Mesendoderm (in vitro differentiated cells): ENCODE results near the gene MKNK1.

Experiments
- DNase-seq: peaks from one replicate; pipeline ENCODE4 v3.0.0; 2013
- H2AK5ac ChIP-seq: 2 replicates; pipeline ENCODE4 v1.6.1; 2013; ENCODE audit warnings: low read length, inconsistent platforms
- H2BK120ac ChIP-seq: 2 replicates; pipeline ENCODE4 v1.6.1; 2013; ENCODE audit warnings: low read depth, mild to moderate bottlenecking, low read length, moderate library complexity, mixed read lengths
- H2BK15ac ChIP-seq: replicated peaks from 2 replicates; pipeline ENCODE4 v1.6.1; 2013; ENCODE audit warnings: low read depth, mild to moderate bottlenecking, moderate library complexity
- H2BK5ac ChIP-seq: 2 replicates; pipeline ENCODE4 v1.6.1; 2013; ENCODE audit warnings: low read length, inconsistent platforms
- H3K18ac ChIP-seq: 2 replicates; pipeline ENCODE4 v1.6.1; 2013; ENCODE audit warnings: mild to moderate bottlenecking, low read length, mixed read lengths
- H3K23ac ChIP-seq: one replicate; pipeline ENCODE4 v1.6.1; 2013; ENCODE audit warnings: low read length
- H3K27ac ChIP-seq: 2 replicates; pipeline ENCODE4 v1.5.1; 2013; ENCODE audit warnings: low read depth, mild to moderate bottlenecking, inconsistent platforms, low read length, moderate library complexity
- H3K27me3 ChIP-seq: 2 replicates; pipeline ENCODE4 v1.6.1; 2013; ENCODE audit warnings: low read length, control low read depth, mild to moderate bottlenecking, inconsistent platforms; ENCODE audit not compliant: insufficient read depth, poor library complexity
- H3K36me3 ChIP-seq: 2 replicates; pipeline ENCODE4 v1.6.1; 2013; ENCODE audit warnings: low read length, inconsistent platforms; ENCODE audit not compliant: control insufficient read depth, insufficient read depth
- H3K4ac ChIP-seq: one replicate; pipeline ENCODE4 v1.6.1; 2013; ENCODE audit warnings: low read depth, mild to moderate bottlenecking, low read length, moderate library complexity
- H3K4me1 ChIP-seq: 2 replicates; pipeline ENCODE4 v1.6.1; 2013; ENCODE audit warnings: low read depth, low read length, inconsistent platforms; ENCODE audit not compliant: control insufficient read depth
- H3K4me2 ChIP-seq: 2 replicates; pipeline ENCODE4 v1.6.1; 2013; ENCODE audit warnings: low read length
- H3K4me3 ChIP-seq: 2 replicates; pipeline ENCODE4 v1.5.1; 2013; ENCODE audit warnings: mild to moderate bottlenecking, low read length
- H3K56ac ChIP-seq: one replicate; pipeline ENCODE4 v1.6.1; 2013; ENCODE audit warnings: low read length
- H3K79me1 ChIP-seq: 2 replicates; pipeline ENCODE4 v1.6.1; 2013; ENCODE audit warnings: low read length, inconsistent platforms
- H3K79me2 ChIP-seq: 2 replicates; pipeline ENCODE4 v1.6.1; 2013; ENCODE audit warnings: mild to moderate bottlenecking, low read length; ENCODE audit not compliant: control insufficient read depth, insufficient read depth
- H3K9ac ChIP-seq: 2 replicates; pipeline ENCODE4 v1.6.1; 2013; ENCODE audit warnings: low read length, inconsistent platforms
- H4K5ac ChIP-seq: one replicate; pipeline ENCODE4 v1.6.1; 2013; ENCODE audit warnings: low read length
- H4K8ac ChIP-seq: one replicate; pipeline ENCODE4 v1.6.1; 2013; ENCODE audit warnings: low read depth, mild to moderate bottlenecking, control low read depth, low read length, moderate library complexity
- WGBS: extraction: QIAGEN DNeasy Blood & Tissue Kit; methylation state at CpG from one replicate; pipeline ENCODE4 v1.1.7; 2013; ENCODE audit warnings: low lambda C conversion rate, missing lambda C conversion rate; ENCODE audit not compliant: insufficient coverage; ENCODE audit errors: extremely low coverage; 5-methylcytosine and 5-hydroxymethylcytosine counted together

MKNK1 gene

GRCh38 chr1:46549697-46550681 lies 54.1 kb downstream of the MKNK1 start:
- H3K4me3 ChIP-seq: no peak overlapping the region
- no CpG with 5 or more reads among the region's 20 CpGs for WGBS
- no peak overlapping the region for H3K18ac ChIP-seq
- no peaks in the 10 kb centered on the region for H3K79me1 ChIP-seq
- H3K56ac ChIP-seq: no peak overlapping the region
- peaks cover under 1% of the 10 kb centered on the region for H3K27me3 ChIP-seq
- no peaks in the 10 kb centered on the region for H3K79me2 ChIP-seq
- no peak overlapping the region for H3K4ac ChIP-seq
- H2BK5ac ChIP-seq: no peak overlapping the region
- H4K5ac ChIP-seq: no peak overlapping the region
- H3K23ac ChIP-seq: no peak overlapping the region
- no peak overlapping the region for H4K8ac ChIP-seq
- no peak overlapping the region for H3K9ac ChIP-seq
- H2BK15ac ChIP-seq: no peak overlapping the region
- DNase-seq: peak; percentile 87
- H2AK5ac ChIP-seq: no peak overlapping the region
- no peaks in the 10 kb centered on the region for H3K36me3 ChIP-seq
- H3K4me1 ChIP-seq: no peaks in the 10 kb centered on the region
- no peak overlapping the region for H3K4me2 ChIP-seq
- H3K27ac ChIP-seq: no peak overlapping the region
- no peak overlapping the region for H2BK120ac ChIP-seq

GRCh38 chr1:46547481-46548383 lies 56.3 kb downstream of the MKNK1 start:
- Histone ChIP-seq H3K9ac (no peak overlapping the region), H3K4me2 (no peak overlapping the region), H2BK120ac (no peak overlapping the region), H3K79me1 (no peaks in the 10 kb centered on the region), H2AK5ac (no peak overlapping the region), H4K5ac (no peak overlapping the region), H2BK15ac (no peak overlapping the region), H3K4me3 (no peak overlapping the region), H3K36me3 (no peaks in the 10 kb centered on the region), H3K18ac (no peak overlapping the region), H3K79me2 (no peaks in the 10 kb centered on the region), H3K56ac (no peak overlapping the region), H3K23ac (no peak overlapping the region), H3K4me1 (no peaks in the 10 kb centered on the region), H3K27ac (no peak overlapping the region), H3K4ac (no peak overlapping the region), H3K27me3 (peaks cover 21% of the 10 kb centered on the region), H2BK5ac (no peak overlapping the region), H4K8ac (no peak overlapping the region)
- no CpG with 5 or more reads among the region's 22 CpGs for WGBS
- peak; percentile 77 for DNase-seq

GRCh38 chr1:46546210-46546609 lies 57.9 kb downstream of the MKNK1 start:
- Histone ChIP-seq H2BK5ac (no peak overlapping the region), H2AK5ac (no peak overlapping the region), H3K27me3 (peaks cover 31% of the 10 kb centered on the region), H3K4me2 (no peak overlapping the region), H2BK120ac (no peak overlapping the region), H3K18ac (no peak overlapping the region), H3K4ac (no peak overlapping the region), H3K56ac (no peak overlapping the region), H3K23ac (no peak overlapping the region), H3K27ac (no peak overlapping the region), H3K79me2 (no peaks in the 10 kb centered on the region), H4K8ac (no peak overlapping the region), H4K5ac (no peak overlapping the region), H2BK15ac (no peak overlapping the region), H3K36me3 (no peaks in the 10 kb centered on the region), H3K9ac (no peak overlapping the region), H3K4me3 (no peak overlapping the region), H3K4me1 (no peaks in the 10 kb centered on the region), H3K79me1 (no peaks in the 10 kb centered on the region)
- no CpG with 5 or more reads among the region's 5 CpGs for WGBS
- no peak for DNase-seq

- Histone ChIP-seq H4K5ac (no peak overlapping the region), H2BK15ac (no peak overlapping the region), H2BK5ac (no peak overlapping the region), H3K9ac (no peak overlapping the region), H4K8ac (no peak overlapping the region), H3K27me3 (peaks cover 31% of the 10 kb centered on the region), H3K36me3 (no peaks in the 10 kb centered on the region), H3K56ac (no peak overlapping the region), H3K4me3 (no peak overlapping the region), H3K18ac (no peak overlapping the region), H3K27ac (no peak overlapping the region), H3K79me1 (no peaks in the 10 kb centered on the region), H3K23ac (no peak overlapping the region), H2BK120ac (no peak overlapping the region), H3K79me2 (no peaks in the 10 kb centered on the region), H3K4me2 (no peak overlapping the region), H3K4ac (no peak overlapping the region), H3K4me1 (no peaks in the 10 kb centered on the region), H2AK5ac (no peak overlapping the region)
- no peak for DNase-seq
- no CpG with 5 or more reads among the region's 3 CpGs for WGBS
Observed at GRCh38 chr1:46545784-46546183, 58.3 kb downstream of the MKNK1 start.

- Histone ChIP-seq H2AK5ac (no peak overlapping the region), H3K79me1 (no peaks in the 10 kb centered on the region), H3K4ac (no peak overlapping the region), H3K4me1 (no peaks in the 10 kb centered on the region), H3K4me2 (no peak overlapping the region), H3K79me2 (no peaks in the 10 kb centered on the region), H3K18ac (no peak overlapping the region), H4K8ac (no peak overlapping the region), H3K27ac (no peak overlapping the region), H3K56ac (no peak overlapping the region), H3K9ac (no peak overlapping the region), H3K23ac (no peak overlapping the region), H3K4me3 (no peak overlapping the region), H2BK120ac (no peak overlapping the region), H3K27me3 (peaks cover 31% of the 10 kb centered on the region), H3K36me3 (no peaks in the 10 kb centered on the region), H2BK5ac (no peak overlapping the region), H4K5ac (no peak overlapping the region), H2BK15ac (no peak overlapping the region)
- no CpG with 5 or more reads among the region's 5 CpGs for WGBS
- no peak for DNase-seq
Observed at GRCh38 chr1:46544561-46545240, 59.4 kb downstream of the MKNK1 start.
